Trophoblast cell (in vitro differentiated cells and primary cell): ENCODE data around the gene NRXN3.

Source experiments
- DNase-seq, 2 donors: peaks; one replicate each; pipeline ENCODE4 v3.0.0-alpha.2; 2016
- H2AFZ ChIP-seq: 2 replicates; pipeline ENCODE4 v1.6.1; 2013; ENCODE audit warnings: low read length, moderate library complexity, mild to moderate bottlenecking; ENCODE audit not compliant: insufficient read depth, poor library complexity
- H2AK5ac ChIP-seq: 2 replicates; pipeline ENCODE4 v1.6.1; 2013; ENCODE audit warnings: mild to moderate bottlenecking, low read length
- H2BK120ac ChIP-seq: 2 replicates; pipeline ENCODE4 v1.6.1; 2013; ENCODE audit warnings: low read length, mild to moderate bottlenecking, moderate library complexity; ENCODE audit not compliant: insufficient read depth, poor library complexity
- H2BK12ac ChIP-seq: 2 replicates; pipeline ENCODE4 v1.6.1; 2013; ENCODE audit warnings: mild to moderate bottlenecking, low read length, moderate library complexity
- H2BK5ac ChIP-seq: 2 replicates; pipeline ENCODE4 v1.6.1; 2013; ENCODE audit warnings: low read length, low read depth, moderate library complexity, mild to moderate bottlenecking; ENCODE audit not compliant: poor library complexity
- H3K14ac ChIP-seq: 2 replicates; pipeline ENCODE4 v1.6.1; 2013; ENCODE audit warnings: mild to moderate bottlenecking, low read length
- H3K18ac ChIP-seq: 2 replicates; pipeline ENCODE4 v1.6.1; 2013; ENCODE audit warnings: mild to moderate bottlenecking, low read length
- H3K23ac ChIP-seq: 2 replicates; pipeline ENCODE4 v1.6.1; 2013; ENCODE audit warnings: low read length
- H3K27ac ChIP-seq: 2 replicates; pipeline ENCODE4 v1.5.1; 2013; ENCODE audit warnings: low read depth, mild to moderate bottlenecking, inconsistent platforms, low read length, moderate library complexity
- H3K27me3 ChIP-seq: 2 replicates; pipeline ENCODE4 v1.6.1; 2013; ENCODE audit warnings: inconsistent platforms, mild to moderate bottlenecking, low read length, moderate library complexity; ENCODE audit not compliant: insufficient read depth
- H3K36me3 ChIP-seq, 2 experiments: 1 replicate in 1 of 2; 2 replicates in 1 of 2; pipeline ENCODE4 v1.6.1; 2013; ENCODE audit warnings: low read length in 2 of 2, mild to moderate bottlenecking in 2 of 2, moderate library complexity in 1 of 2; ENCODE audit not compliant: insufficient read depth in 2 of 2, control insufficient read depth in 1 of 2
- H3K4ac ChIP-seq: 2 replicates; pipeline ENCODE4 v1.6.1; 2013; ENCODE audit warnings: low read depth, mild to moderate bottlenecking, low read length, moderate library complexity
- H3K4me1 ChIP-seq, 2 experiments: 1 replicate in 1 of 2; 2 replicates in 1 of 2; pipeline ENCODE4 v1.6.1; 2013; ENCODE audit warnings: low read length in 2 of 2, mild to moderate bottlenecking in 2 of 2, moderate library complexity in 1 of 2; ENCODE audit not compliant: insufficient read depth in 2 of 2, control insufficient read depth in 1 of 2
- H3K4me2 ChIP-seq: 2 replicates; pipeline ENCODE4 v1.6.1; 2013; ENCODE audit warnings: inconsistent platforms, mild to moderate bottlenecking, low read length, moderate library complexity
- H3K4me3 ChIP-seq: 2 replicates; pipeline ENCODE4 v1.5.1; 2013; ENCODE audit warnings: mild to moderate bottlenecking, low read depth, low read length, inconsistent platforms
- H3K79me1 ChIP-seq: one replicate; pipeline ENCODE4 v1.6.1; 2013; ENCODE audit warnings: low read length
- H3K79me2 ChIP-seq: 2 replicates; pipeline ENCODE4 v1.6.1; 2013; ENCODE audit warnings: low read length, mild to moderate bottlenecking; ENCODE audit not compliant: control insufficient read depth, insufficient read depth, poor library complexity
- H3K9ac ChIP-seq: 2 replicates; pipeline ENCODE4 v1.6.1; 2013; ENCODE audit warnings: mild to moderate bottlenecking, low read length
- H3K9me3 ChIP-seq: 2 replicates; pipeline ENCODE4 v1.6.1; 2013; ENCODE audit warnings: low read depth, mild to moderate bottlenecking, control low read depth, inconsistent platforms, low read length; ENCODE audit not compliant: insufficient read depth
- H4K12ac ChIP-seq: 2 replicates; pipeline ENCODE4 v1.6.1; 2013; ENCODE audit warnings: low read depth, mild to moderate bottlenecking, low read length, moderate library complexity
- H4K8ac ChIP-seq: 2 replicates; pipeline ENCODE4 v1.6.1; 2013; ENCODE audit warnings: low read depth, mild to moderate bottlenecking, low read length, moderate library complexity
- H4K91ac ChIP-seq: one replicate; pipeline ENCODE4 v1.6.1; 2013; ENCODE audit warnings: low read depth, mild to moderate bottlenecking, low read length, moderate library complexity
- WGBS: extraction: QIAGEN DNeasy Blood & Tissue Kit; methylation state at CpG from one replicate; pipeline ENCODE4 v1.1.7; 2013; ENCODE audit warnings: missing lambda C conversion rate; ENCODE audit not compliant: insufficient read length, insufficient coverage; ENCODE audit errors: extremely low coverage; 5-methylcytosine and 5-hydroxymethylcytosine counted together

NRXN3 gene

GRCh38 chr14:79332504-79333197 is 1162.5 kb downstream of the NRXN3 start:
- no peak overlapping the region for H3K4me3 ChIP-seq
- no peaks in the 10 kb centered on the region for H3K79me2 ChIP-seq
- H2AFZ ChIP-seq: no peak overlapping the region
- H4K8ac ChIP-seq: no peak overlapping the region
- H2BK5ac ChIP-seq: no peak overlapping the region
- no peak overlapping the region for H3K14ac ChIP-seq
- no peak overlapping the region for H2BK120ac ChIP-seq
- no peaks in the 10 kb centered on the region for H3K9me3 ChIP-seq
- peaks cover 0 to 2% of the 10 kb centered on the region in 2 experiments for H3K4me1 ChIP-seq
- H3K23ac ChIP-seq: no peak overlapping the region
- no peak overlapping the region for H2AK5ac ChIP-seq
- no peaks in the 10 kb centered on the region for H3K27me3 ChIP-seq
- no peak overlapping the region for H3K18ac ChIP-seq
- H3K79me1 ChIP-seq: no peaks in the 10 kb centered on the region
- no peak for DNase-seq
- no peak overlapping the region for H3K27ac ChIP-seq
- H3K36me3 ChIP-seq: no peaks in the 10 kb centered on the region
- H3K4ac ChIP-seq: no peak overlapping the region
- H4K91ac ChIP-seq: no peak overlapping the region
- H2BK12ac ChIP-seq: no peak overlapping the region
- no peak overlapping the region for H3K9ac ChIP-seq
- WGBS: no CpG with 5 or more reads among the region's 7 CpGs
- H3K4me2 ChIP-seq: no peak overlapping the region
- no peak overlapping the region for H4K12ac ChIP-seq

GRCh38 chr14:79333198-79333546 is 1163.0 kb downstream of the NRXN3 start:
- no peak overlapping the region for H2BK120ac ChIP-seq
- H2AK5ac ChIP-seq: no peak overlapping the region
- no peak overlapping the region for H2BK12ac ChIP-seq
- no peaks in the 10 kb centered on the region for H3K79me2 ChIP-seq
- no peaks in the 10 kb centered on the region for H3K9me3 ChIP-seq
- H4K91ac ChIP-seq: no peak overlapping the region
- DNase-seq: peak in 1 of 2 donors; percentile 51
- H3K9ac ChIP-seq: no peak overlapping the region
- no peak overlapping the region for H3K4me2 ChIP-seq
- no CpG with 5 or more reads among the region's 1 CpG for WGBS
- H3K23ac ChIP-seq: no peak overlapping the region
- H3K4ac ChIP-seq: no peak overlapping the region
- H2BK5ac ChIP-seq: no peak overlapping the region
- H3K4me1 ChIP-seq: peaks cover 0 to 2% of the 10 kb centered on the region in 2 experiments
- no peak overlapping the region for H2AFZ ChIP-seq
- no peaks in the 10 kb centered on the region for H3K79me1 ChIP-seq
- H3K27me3 ChIP-seq: no peaks in the 10 kb centered on the region
- no peak overlapping the region for H4K8ac ChIP-seq
- no peaks in the 10 kb centered on the region for H3K36me3 ChIP-seq
- no peak overlapping the region for H3K18ac ChIP-seq
- H3K27ac ChIP-seq: no peak overlapping the region
- H4K12ac ChIP-seq: no peak overlapping the region
- no peak overlapping the region for H3K14ac ChIP-seq
- no peak overlapping the region for H3K4me3 ChIP-seq

GRCh38 chr14:79334272-79334671 is 1164.1 kb downstream of the NRXN3 start:
- H3K18ac ChIP-seq: no peak overlapping the region
- H3K79me1 ChIP-seq: no peaks in the 10 kb centered on the region
- H3K4me3 ChIP-seq: no peak overlapping the region
- H3K36me3 ChIP-seq: no peaks in the 10 kb centered on the region
- H3K4ac ChIP-seq: no peak overlapping the region
- H3K23ac ChIP-seq: no peak overlapping the region
- H3K9me3 ChIP-seq: no peaks in the 10 kb centered on the region
- no peak overlapping the region for H2AK5ac ChIP-seq
- WGBS: no CpG with 5 or more reads among the region's 2 CpGs
- peak in 1 of 2 donors; percentile 34 for DNase-seq
- H4K8ac ChIP-seq: no peak overlapping the region
- H2BK120ac ChIP-seq: no peak overlapping the region
- no peak overlapping the region for H3K27ac ChIP-seq
- peaks cover 0 to 2% of the 10 kb centered on the region in 2 experiments for H3K4me1 ChIP-seq
- H3K27me3 ChIP-seq: no peaks in the 10 kb centered on the region
- no peak overlapping the region for H4K12ac ChIP-seq
- no peaks in the 10 kb centered on the region for H3K79me2 ChIP-seq
- no peak overlapping the region for H3K9ac ChIP-seq
- H2BK5ac ChIP-seq: no peak overlapping the region
- no peak overlapping the region for H2AFZ ChIP-seq
- no peak overlapping the region for H2BK12ac ChIP-seq
- no peak overlapping the region for H3K4me2 ChIP-seq
- H4K91ac ChIP-seq: no peak overlapping the region
- H3K14ac ChIP-seq: no peak overlapping the region

- H2BK12ac ChIP-seq: no peak overlapping the region
- no peak overlapping the region for H3K4me2 ChIP-seq
- no peaks in the 10 kb centered on the region for H3K27me3 ChIP-seq
- no peak overlapping the region for H3K14ac ChIP-seq
- no peak overlapping the region for H4K8ac ChIP-seq
- WGBS: no CpG with 5 or more reads among the region's 3 CpGs
- no peak overlapping the region for H2AK5ac ChIP-seq
- no peaks in the 10 kb centered on the region for H3K9me3 ChIP-seq
- no peak overlapping the region for H3K4ac ChIP-seq
- H3K79me1 ChIP-seq: no peaks in the 10 kb centered on the region
- H4K12ac ChIP-seq: no peak overlapping the region
- no peak overlapping the region for H3K9ac ChIP-seq
- no peak overlapping the region for H3K4me3 ChIP-seq
- no peak overlapping the region for H4K91ac ChIP-seq
- no peak overlapping the region for H2BK5ac ChIP-seq
- no peak overlapping the region for H2BK120ac ChIP-seq
- no peaks in the 10 kb centered on the region for H3K79me2 ChIP-seq
- H3K18ac ChIP-seq: no peak overlapping the region
- no peak overlapping the region for H3K27ac ChIP-seq
- no peak overlapping the region for H2AFZ ChIP-seq
- no peak overlapping the region for H3K23ac ChIP-seq
- H3K36me3 ChIP-seq: no peaks in the 10 kb centered on the region
- peaks cover 2 to 8% of the 10 kb centered on the region in 2 experiments for H3K4me1 ChIP-seq
- peak in 1 of 2 donors; percentile 19 for DNase-seq
Measured at GRCh38 chr14:79337761-79338160, 1167.6 kb downstream of the NRXN3 start.
